22Rv1 (cell line): ENCODE results near the gene REXO1.

Experiments used
- CTCF ChIP-seq: fragments of 450-650 bp; IDR thresholded peaks from 2 replicates; pipeline ENCODE4 v1.5.1; 2017; ENCODE audit warnings: mild to moderate bottlenecking
- ZFX ChIP-seq: fragments of 450-650 bp; IDR thresholded peaks from 2 replicates; pipeline ENCODE4 v1.6.1; 2017; ENCODE audit warnings: antibody characterized with exemption, borderline replicate concordance

DNA sequence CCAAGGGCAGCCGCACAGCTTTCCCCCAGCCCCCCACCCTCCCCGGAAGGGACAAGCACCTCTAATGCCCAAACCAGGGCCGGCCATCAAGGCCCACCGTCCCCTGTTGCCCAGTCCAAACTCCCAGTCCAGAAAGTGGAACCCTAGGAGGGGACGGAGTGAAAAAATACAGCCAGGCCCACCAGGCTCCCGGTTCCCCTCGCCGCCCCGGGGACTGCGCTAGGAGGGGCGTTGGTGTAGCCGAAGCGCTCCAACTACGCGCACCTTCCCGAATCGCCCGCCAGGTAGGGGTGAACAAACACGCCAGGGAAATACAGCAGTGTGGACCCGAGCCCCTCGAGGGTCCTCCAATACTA, 13.8 kb upstream of the REXO1 start:
- TF ChIP-seq CTCF: no peak
- TF ChIP-seq ZFX: no peak
